A673 (cell line): Measurements from ENCODE around the gene FOXP4.

Source experiments
- EZH2 ChIP-seq: fragments of 200-600 bp; sonication (generic); IDR thresholded peaks from 2 replicates; pipeline ENCODE4 v1.6.1; 2017; ENCODE audit warnings: borderline replicate concordance, low read depth, mild to moderate bottlenecking, mixed read lengths, antibody characterized with exemption, low read length; ENCODE audit not compliant: poor library complexity, severe bottlenecking
- TF ChIP-seq, protein P1 (sequence below): fragments of 300-800, 200-600 bp; sonication (generic); conservative IDR thresholded peaks from 2 replicates; pipeline ENCODE4 v1.5.1; 2017; ENCODE audit warnings: low read depth, mild to moderate bottlenecking, antibody characterized with exemption, low read length, moderate library complexity, mixed read lengths

DNA sequence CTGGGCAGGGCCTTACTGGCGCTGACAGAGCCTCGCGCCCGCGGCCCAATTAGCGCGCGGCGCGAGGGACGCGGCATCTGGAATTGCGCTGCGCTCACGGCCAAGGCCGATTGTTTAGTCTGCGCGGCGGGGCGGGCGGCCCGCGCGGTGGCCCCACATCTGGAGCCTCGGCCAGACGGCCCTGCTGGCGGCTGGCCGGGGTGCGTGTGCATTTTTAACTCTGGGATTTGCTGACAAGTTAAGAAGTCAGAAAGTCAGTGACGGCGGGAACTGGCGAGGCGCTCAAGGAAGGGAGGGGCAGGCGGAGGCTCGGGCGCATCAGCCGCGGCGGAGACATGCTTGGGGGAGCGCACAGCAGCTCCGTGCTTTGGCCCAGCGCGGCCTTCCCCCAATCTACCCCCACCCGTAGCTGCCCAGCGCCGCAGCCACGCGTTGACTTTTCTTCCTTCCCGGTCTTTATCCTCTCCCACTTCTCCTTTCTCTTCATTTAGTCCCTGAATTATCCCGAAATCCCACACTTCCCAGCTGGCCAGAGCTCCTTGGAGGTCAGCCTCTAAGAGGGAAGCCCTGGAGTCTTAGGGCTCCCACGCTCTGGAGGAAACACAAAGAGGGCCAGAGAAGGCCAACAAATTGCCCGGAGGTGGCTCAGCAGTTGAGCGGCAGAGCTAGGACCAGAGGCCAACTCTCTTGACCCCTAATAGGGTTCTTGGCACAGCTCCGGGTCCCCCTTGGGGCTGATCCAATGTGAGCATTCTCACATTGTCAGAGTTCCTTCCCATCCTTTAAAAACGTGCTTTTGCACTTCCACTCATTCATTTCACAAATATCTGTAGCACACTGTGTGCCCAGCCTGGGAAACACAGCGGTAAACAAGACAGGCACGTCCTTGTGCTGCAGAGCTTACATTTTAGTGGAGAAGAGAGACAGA, 40.8 kb upstream of the FOXP4 start:
- TF ChIP-seq, protein P1, sequence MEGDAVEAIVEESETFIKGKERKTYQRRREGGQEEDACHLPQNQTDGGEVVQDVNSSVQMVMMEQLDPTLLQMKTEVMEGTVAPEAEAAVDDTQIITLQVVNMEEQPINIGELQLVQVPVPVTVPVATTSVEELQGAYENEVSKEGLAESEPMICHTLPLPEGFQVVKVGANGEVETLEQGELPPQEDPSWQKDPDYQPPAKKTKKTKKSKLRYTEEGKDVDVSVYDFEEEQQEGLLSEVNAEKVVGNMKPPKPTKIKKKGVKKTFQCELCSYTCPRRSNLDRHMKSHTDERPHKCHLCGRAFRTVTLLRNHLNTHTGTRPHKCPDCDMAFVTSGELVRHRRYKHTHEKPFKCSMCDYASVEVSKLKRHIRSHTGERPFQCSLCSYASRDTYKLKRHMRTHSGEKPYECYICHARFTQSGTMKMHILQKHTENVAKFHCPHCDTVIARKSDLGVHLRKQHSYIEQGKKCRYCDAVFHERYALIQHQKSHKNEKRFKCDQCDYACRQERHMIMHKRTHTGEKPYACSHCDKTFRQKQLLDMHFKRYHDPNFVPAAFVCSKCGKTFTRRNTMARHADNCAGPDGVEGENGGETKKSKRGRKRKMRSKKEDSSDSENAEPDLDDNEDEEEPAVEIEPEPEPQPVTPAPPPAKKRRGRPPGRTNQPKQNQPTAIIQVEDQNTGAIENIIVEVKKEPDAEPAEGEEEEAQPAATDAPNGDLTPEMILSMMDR = no peak
- TF ChIP-seq EZH2 = no peak
